GM19351 (cell line): Measurements from ENCODE around the gene SMIM1.

Experiments used
- ATAC-seq: cut with Tn5 transposase; IDR thresholded peaks from one replicate; pipeline ENCODE4 v1.9.1; 2021; ENCODE audit warnings: mild to moderate bottlenecking, moderate library complexity; ENCODE audit not compliant: unreplicated experiment

SMIM1 gene

DNA sequence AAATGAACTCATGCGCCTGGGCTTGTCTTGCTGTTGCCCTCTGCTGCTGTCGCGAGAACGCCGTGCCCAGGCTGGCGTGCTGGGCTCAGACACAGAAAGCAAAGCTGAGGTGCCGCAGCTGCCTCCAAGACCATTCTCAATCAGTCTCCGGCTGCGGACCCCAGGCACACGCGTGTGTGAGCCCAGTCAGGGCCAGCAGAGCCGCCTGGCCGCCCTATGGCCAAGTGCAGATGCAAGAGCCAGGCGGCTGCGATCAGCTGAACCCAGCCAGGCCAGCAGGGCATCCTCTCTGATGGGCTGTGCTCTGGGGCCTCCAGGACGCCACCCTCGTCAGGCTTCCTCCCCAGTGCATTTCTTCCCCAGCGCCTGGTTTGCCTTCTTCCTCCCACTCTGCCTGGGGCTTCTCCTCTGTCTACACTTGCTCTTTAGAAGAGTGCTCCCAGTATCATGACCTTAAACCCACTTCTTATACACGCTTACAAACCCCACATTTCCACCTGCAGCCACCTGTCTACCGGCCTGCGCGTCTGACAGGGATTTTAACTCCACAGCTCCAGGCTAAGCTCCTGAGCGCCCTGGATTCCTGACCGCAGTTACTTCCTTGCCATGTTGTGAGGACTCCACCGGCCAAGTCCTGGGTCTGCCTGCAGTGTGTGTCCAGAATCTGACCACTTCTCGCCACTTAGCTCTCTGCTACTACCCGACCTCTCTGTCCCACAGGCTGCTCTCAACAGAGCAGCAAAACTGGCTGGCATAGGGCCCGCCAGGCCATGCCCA is 45.5 kb downstream of the SMIM1 start:
- no peak for ATAC-seq

DNA sequence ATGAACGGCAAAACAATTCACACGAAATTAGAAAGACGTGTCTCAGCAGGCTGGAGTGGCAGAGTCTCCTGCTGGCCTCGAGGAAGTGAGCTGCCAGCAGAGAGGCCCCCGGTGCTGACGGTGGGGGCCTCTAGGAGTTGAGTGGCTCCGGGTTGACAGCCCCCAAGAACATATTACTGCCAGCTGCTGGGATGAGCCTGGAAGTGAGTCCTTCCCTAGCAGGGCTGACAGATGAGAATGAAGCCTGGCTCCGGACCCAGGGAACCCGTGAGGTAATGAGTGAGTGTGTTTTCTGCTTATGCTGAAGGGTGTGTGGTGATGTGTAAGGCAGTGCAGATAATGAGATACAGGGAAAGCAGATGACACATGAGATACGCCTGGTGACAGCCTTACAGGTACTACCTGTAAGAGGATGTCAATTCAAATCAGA is 47.2 kb downstream of the SMIM1 start:
- no peak for ATAC-seq

DNA sequence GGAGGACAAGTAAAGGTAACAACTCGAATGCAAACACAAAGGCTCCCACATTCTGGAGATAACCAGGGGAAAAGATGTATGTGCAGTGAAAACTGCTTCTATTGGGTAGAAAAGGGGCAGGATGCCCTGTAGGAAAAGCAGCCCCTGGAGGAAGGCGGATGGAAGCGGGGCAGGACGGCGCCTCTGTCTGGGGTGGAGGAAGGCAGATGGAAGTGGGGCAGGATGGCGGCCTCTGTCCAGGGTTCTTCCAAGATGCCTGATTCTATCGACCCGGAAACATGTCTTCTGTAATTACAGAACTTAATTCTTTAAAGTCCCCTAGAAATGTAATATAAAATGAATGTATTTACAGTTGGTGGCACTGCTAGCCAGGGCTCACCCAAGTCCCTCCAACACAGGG is 47.8 kb downstream of the SMIM1 start:
- ATAC-seq = no peak

DNA sequence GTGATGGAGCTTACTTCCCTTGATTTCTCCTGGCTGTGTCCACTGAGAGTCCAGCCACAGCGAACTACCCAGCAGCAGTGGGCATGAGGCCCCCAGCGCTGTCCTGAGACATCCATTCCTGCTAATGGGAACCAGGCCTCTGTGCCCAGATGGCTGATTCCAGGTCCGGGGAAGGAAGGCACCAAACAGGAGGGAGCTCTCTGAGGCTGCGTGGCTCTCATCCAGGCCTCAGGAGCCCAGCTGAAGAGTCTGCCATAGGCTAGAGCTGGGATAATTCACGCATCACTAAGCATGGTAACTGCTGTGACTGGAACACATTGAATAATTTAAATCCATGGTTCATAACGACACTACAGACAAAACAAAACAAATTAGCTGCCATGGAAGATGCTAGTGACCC is 48.5 kb downstream of the SMIM1 start:
- no peak for ATAC-seq

DNA sequence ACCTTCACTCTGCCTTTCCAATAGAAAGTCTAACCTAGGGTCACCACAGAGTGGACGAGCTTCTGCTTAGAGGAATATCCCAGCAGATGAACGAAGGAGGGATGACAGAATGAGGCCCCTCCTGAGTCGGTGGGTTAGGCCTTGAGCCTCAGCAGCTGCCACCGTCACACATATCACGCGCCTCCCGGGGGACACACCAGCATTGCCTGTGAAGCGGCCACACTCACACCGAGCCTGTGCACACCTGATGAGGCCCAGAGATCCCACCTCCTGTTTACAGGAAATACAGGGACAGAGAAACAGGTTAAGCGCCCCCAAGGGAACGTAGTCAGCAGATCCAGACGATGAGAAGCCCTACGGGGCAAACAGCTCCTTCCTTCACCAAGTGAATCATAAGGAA is 48.9 kb downstream of the SMIM1 start:
- ATAC-seq = no peak

DNA sequence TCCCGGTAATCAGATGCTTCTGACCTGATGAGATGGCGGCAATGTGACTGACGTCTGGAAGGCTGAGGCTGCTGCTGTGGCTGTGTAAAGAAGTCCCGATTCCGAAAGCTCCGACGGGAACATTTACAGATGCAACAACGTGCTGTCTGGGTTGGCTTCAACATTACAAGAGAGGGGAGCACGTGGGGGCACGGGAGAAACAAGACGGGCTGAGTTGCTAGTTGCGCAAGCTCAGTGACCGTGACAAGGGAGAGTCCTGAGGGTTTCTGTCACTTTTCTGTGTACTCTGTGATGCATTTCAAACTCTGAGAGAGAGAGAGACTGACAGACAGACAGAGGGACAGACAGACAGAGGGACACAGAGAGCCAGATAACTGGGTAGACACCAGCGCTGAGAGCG is 49.4 kb downstream of the SMIM1 start:
- ATAC-seq = no peak

DNA sequence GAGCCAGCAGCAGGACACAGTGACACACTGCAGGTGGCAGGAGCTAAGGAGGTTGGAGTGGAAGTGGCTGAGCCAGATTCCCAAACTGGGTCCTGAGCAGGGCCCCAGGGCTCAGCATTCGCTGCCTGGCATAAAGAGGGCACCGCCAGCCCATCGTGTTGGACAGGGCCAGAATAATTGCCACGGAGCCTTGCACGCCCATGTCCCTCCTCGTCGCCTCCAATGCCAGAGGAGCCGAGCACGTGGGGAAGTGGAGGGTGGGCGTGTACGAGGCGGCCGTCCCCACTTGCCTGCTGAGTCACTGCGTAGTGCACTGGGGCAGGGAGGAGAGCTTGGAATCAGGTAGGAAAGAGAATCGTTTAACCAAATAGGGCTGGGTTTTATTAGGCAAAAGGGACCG is 49.9 kb downstream of the SMIM1 start:
- no peak for ATAC-seq

DNA sequence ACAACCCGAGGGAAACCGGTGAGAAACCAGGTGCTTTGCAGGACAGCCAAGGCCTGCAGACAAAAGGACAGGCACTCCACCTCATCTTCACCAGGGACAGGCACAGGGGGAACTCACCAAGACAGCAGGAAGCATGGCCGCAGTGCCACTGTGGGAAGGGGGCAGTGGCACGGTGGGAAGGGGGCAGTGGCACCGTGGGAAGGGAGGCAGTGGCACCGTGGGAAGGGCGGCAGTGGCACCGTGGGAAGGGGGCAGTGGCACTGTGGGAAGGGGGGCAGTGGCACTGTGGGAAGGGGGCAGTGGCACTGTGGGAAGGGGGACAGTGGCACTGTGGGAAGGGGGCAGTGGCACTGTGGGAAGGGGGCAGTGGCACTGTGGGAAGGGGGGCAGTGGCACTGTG is 52.1 kb downstream of the SMIM1 start:
- ATAC-seq = no peak

DNA sequence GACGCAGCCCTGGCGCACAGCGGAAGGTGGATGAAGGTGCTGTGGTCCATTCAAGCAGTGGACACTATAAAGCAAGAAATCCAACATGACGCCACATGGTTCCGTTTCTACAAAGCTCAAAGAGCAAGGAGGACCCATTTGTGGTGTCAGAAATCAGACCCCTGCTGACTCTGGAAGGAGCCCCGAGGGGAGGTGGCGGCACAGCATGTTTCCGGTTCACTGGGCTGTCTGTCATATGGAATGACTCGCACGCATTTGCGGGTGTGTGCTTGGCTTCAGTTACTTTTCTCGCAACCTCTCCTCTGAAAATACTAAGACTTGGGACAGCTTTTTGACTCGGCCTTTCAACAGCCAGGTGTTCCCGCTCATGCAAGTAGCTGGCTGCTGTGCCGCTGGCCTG is 52.8 kb downstream of the SMIM1 start:
- no peak for ATAC-seq
